ENCODE data around the gene C4A. TPM values are rescaled to one million over a fixed set of nuclear protein-coding genes. Genes with fewer than 3 reads are reported as not detected.
A peak's percentile ranks its signal among the peaks of the same experiment; 100 is the strongest.
"Not testable (repeated sequence)": the region's sequence is repeated elsewhere in the genome, so short reads cannot be mapped to it uniquely, and the experiment has no call there.

C4A gene
- total RNA-seq (2014; rRNA removed; shearing (Covaris generic)) (2.2 and 2.9 TPM in 2 replicates), total RNA-seq (2022) (4.8 and 6.6 TPM in 2 replicates), Bru-seq, nascent RNA (percentile 18 among the genes with signal in this experiment), BruChase-seq, experiment 1, labeled RNA remaining after a 6-hour chase (percentile 21 among the genes with signal in this experiment), BruChase-seq, experiment 2, labeled RNA remaining after a 2-hour chase (percentile 19 among the genes with signal in this experiment)
- long read RNA-seq, partial matches to known transcripts, result 1 of 5 reads
- long read RNA-seq, other reads (novel, unspliced or antisense), result 4 of 5 reads

DNA sequence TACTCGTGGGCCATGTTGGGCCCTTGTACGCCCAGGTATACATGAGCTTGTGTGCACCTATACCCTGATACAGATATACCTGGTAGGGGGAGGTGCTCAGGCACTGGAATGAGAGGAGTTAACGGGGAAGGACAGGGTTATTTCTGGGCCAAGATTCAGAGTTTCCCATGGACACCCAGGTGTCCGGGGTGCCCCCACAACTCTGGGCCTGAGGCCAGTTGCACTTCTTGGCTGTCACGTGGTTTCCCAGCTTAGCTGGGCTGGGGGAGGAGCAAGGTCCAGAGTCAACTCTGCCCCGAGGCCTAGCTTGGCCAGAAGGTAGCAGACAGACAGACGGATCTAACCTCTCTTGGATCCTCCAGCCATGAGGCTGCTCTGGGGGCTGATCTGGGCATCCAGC lies at the start of gene C4A:
TSS of gene C4A (plus strand) at position 314 of the 400 bp plus-strand sequence. CDS start at position 365, 51 bp downstream.
- intact Hi-C loops (cut with micrococcal nuclease; ENCODE audit: unreplicated experiment); H3K9me3 ChIP-seq (ENCODE audit: low read length); H4K20me1 ChIP-seq (ENCODE audit: insufficient read depth, low read length); H3K4me2 ChIP-seq (ENCODE audit: low read length); H3K4me1 ChIP-seq (ENCODE audit: insufficient read depth, low read length, poor library complexity, severe bottlenecking); H2AFZ ChIP-seq (ENCODE audit: low read length); BruUV-seq (replicated peaks); DNase-seq (ENCODE audit: low spot score); CTCF ChIA-PET (ENCODE audit: unreplicated experiment); H3K27ac ChIP-seq (ENCODE audit: low read depth, low read length, poor library complexity, severe bottlenecking); H3K4me3 ChIP-seq (ENCODE audit: low read depth, low read length, poor library complexity, severe bottlenecking); H3K36me3 ChIP-seq (ENCODE audit: insufficient read depth, low read length); POLR2A ChIA-PET; H3K79me2 ChIP-seq (ENCODE audit: insufficient read depth, low read depth, low read length); H3K9me2 ChIP-seq (ENCODE audit: insufficient read depth, low read length): not testable (repeated sequence)

DNA sequence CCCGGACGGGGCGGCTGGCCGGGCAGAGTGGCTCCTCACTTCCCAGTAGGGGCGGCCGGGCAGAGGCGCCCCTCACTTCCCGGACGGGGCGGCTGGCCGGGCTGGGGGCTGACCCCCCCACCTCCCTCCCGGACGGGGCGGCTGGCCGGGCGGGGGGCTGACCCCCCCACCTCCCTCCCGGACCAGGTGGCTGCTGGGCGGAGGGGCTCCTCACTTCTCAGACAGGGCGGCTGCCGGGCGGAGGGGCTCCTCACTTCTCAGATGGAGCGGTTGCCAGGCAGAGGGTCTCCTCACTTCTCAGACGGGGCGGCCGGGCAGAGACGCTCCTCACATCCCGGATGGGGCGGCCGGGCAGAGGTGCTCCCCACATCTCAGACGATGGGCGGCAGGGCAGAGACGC lies 49.7 kb upstream of the C4A start:
- DNase-seq (ENCODE audit: low spot score); H3K79me2 ChIP-seq (ENCODE audit: insufficient read depth, low read depth, low read length); H3K4me2 ChIP-seq (ENCODE audit: low read length); H3K9me2 ChIP-seq (ENCODE audit: insufficient read depth, low read length); H3K36me3 ChIP-seq (ENCODE audit: insufficient read depth, low read length); intact Hi-C loops (cut with micrococcal nuclease; ENCODE audit: unreplicated experiment); H3K27ac ChIP-seq (ENCODE audit: low read depth, low read length, poor library complexity, severe bottlenecking); POLR2A ChIA-PET; BruUV-seq (replicated peaks); H3K4me1 ChIP-seq (ENCODE audit: insufficient read depth, low read length, poor library complexity, severe bottlenecking); H2AFZ ChIP-seq (ENCODE audit: low read length); H3K4me3 ChIP-seq (ENCODE audit: low read depth, low read length, poor library complexity, severe bottlenecking); CTCF ChIA-PET (ENCODE audit: unreplicated experiment); H4K20me1 ChIP-seq (ENCODE audit: insufficient read depth, low read length); H3K9me3 ChIP-seq (ENCODE audit: low read length): not testable (repeated sequence)

DNA sequence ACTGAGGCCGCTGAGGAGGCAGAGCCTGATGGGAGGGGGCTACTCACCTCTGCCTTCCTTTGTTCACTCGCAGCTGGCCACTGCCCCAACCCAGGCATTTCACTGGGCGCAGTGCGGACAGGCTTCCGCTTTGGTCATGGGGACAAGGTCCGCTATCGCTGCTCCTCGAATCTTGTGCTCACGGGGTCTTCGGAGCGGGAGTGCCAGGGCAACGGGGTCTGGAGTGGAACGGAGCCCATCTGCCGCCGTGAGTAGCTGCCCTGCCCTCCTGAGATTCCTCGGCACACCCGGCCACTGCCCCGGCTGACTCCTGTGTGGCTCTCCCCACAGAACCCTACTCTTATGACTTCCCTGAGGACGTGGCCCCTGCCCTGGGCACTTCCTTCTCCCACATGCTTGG lies 48.3 kb upstream of the C4A start:
- POLR2A ChIA-PET, result no interaction called here
- Histone ChIP-seq H3K9me3 (ENCODE audit: low read length) (no peaks in the 10 kb centered on the region), H3K9me2 (ENCODE audit: insufficient read depth, low read length) (no peaks in the 10 kb centered on the region), H3K4me1 (ENCODE audit: insufficient read depth, low read length, poor library complexity, severe bottlenecking) (no peaks in the 10 kb centered on the region), H2AFZ (ENCODE audit: low read length) (no peak overlapping the region), H3K4me3 (ENCODE audit: low read depth, low read length, poor library complexity, severe bottlenecking) (no peak overlapping the region), H3K79me2 (ENCODE audit: insufficient read depth, low read depth, low read length) (no peaks in the 10 kb centered on the region), H3K36me3 (ENCODE audit: insufficient read depth, low read length) (no peaks in the 10 kb centered on the region), H4K20me1 (ENCODE audit: insufficient read depth, low read length) (no peaks in the 10 kb centered on the region), H3K27ac (ENCODE audit: low read depth, low read length, poor library complexity, severe bottlenecking) (no peak overlapping the region), H3K4me2 (ENCODE audit: low read length) (no peak overlapping the region)
- BruUV-seq (replicated peaks), result no TSS peak
- TF ChIP-seq, protein P1, sequence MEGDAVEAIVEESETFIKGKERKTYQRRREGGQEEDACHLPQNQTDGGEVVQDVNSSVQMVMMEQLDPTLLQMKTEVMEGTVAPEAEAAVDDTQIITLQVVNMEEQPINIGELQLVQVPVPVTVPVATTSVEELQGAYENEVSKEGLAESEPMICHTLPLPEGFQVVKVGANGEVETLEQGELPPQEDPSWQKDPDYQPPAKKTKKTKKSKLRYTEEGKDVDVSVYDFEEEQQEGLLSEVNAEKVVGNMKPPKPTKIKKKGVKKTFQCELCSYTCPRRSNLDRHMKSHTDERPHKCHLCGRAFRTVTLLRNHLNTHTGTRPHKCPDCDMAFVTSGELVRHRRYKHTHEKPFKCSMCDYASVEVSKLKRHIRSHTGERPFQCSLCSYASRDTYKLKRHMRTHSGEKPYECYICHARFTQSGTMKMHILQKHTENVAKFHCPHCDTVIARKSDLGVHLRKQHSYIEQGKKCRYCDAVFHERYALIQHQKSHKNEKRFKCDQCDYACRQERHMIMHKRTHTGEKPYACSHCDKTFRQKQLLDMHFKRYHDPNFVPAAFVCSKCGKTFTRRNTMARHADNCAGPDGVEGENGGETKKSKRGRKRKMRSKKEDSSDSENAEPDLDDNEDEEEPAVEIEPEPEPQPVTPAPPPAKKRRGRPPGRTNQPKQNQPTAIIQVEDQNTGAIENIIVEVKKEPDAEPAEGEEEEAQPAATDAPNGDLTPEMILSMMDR (conservative IDR thresholded peaks at IDR 0.05; ENCODE audit: low read length), result no peak
- TF ChIP-seq EZH2phosphoT487 (IDR thresholded peaks at IDR 0.05; ENCODE audit: borderline replicate concordance, low read depth, low read length), result no peak
- intact Hi-C loops (cut with micrococcal nuclease; ENCODE audit: unreplicated experiment), result no loop called here
- CTCF ChIA-PET (ENCODE audit: unreplicated experiment), result no interaction called here
- DNase-seq (ENCODE audit: low spot score), result no peak

DNA sequence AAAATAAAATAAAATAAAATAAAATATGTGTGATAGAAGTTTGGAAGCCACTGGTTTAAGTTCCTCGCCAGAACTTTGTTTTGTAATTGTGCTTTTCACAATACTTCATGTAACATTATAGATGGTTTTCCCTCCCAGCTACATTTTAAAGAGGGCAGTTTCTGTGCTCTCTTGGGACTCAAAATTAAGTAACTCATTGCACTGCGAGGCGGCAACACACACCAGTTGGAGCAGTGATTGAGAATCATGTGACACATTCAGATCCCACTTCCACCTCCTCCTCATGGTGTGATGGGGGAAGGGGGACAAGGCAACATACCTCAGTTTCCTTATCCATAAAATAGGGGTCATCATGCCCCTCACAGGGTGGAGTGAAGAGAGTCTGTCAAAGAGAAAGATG lies 46.8 kb upstream of the C4A start:
- Histone ChIP-seq H3K36me3 (ENCODE audit: insufficient read depth, low read length) (no peaks in the 10 kb centered on the region), H3K9me2 (ENCODE audit: insufficient read depth, low read length) (no peaks in the 10 kb centered on the region), H3K79me2 (ENCODE audit: insufficient read depth, low read depth, low read length) (no peaks in the 10 kb centered on the region), H3K4me3 (ENCODE audit: low read depth, low read length, poor library complexity, severe bottlenecking) (no peak overlapping the region), H3K4me1 (ENCODE audit: insufficient read depth, low read length, poor library complexity, severe bottlenecking) (no peaks in the 10 kb centered on the region), H3K4me2 (ENCODE audit: low read length) (no peak overlapping the region), H4K20me1 (ENCODE audit: insufficient read depth, low read length) (no peaks in the 10 kb centered on the region), H3K9me3 (ENCODE audit: low read length) (no peaks in the 10 kb centered on the region), H3K27ac (ENCODE audit: low read depth, low read length, poor library complexity, severe bottlenecking) (no peak overlapping the region), H2AFZ (ENCODE audit: low read length) (no peak overlapping the region)
- no peak for DNase-seq (ENCODE audit: low spot score)
- TF ChIP-seq, protein P1 (conservative IDR thresholded peaks at IDR 0.05; ENCODE audit: low read length), result no peak
- no peak for TF ChIP-seq EZH2phosphoT487 (IDR thresholded peaks at IDR 0.05; ENCODE audit: borderline replicate concordance, low read depth, low read length)
- no TSS peak for BruUV-seq (replicated peaks)
- ChIA-PET POLR2A (interaction anchor here (0.6 kb wide), 1 partner anchor 39 kb away, joined by 5 read pairs; no protein-coding TSS in a partner anchor), CTCF (ENCODE audit: unreplicated experiment) (no interaction called here)
- intact Hi-C loops (cut with micrococcal nuclease; ENCODE audit: unreplicated experiment), result no loop called here
